Mesenchymal stem cell (in vitro differentiated cells and primary cell): ENCODE results near the gene KIF26A.
"Not testable (repeated sequence)": the region's sequence is repeated elsewhere in the genome, so short reads cannot be mapped to it uniquely, and the experiment has no call there.

Source experiments
- DNase-seq: peaks from one replicate; pipeline ENCODE4 v3.0.0-alpha.2; 2013
- H2AFZ ChIP-seq: one replicate; pipeline ENCODE4 v1.6.1; 2013; ENCODE audit warnings: low read depth, mild to moderate bottlenecking, control low read depth, inconsistent platforms, low read length, moderate library complexity
- H2AK5ac ChIP-seq: 2 replicates; pipeline ENCODE4 v1.6.1; 2013; ENCODE audit warnings: low read length, moderate library complexity, mild to moderate bottlenecking, inconsistent platforms; ENCODE audit not compliant: severe bottlenecking
- H2BK120ac ChIP-seq: one replicate; pipeline ENCODE4 v1.6.1; 2013; ENCODE audit warnings: low read depth, mild to moderate bottlenecking, inconsistent platforms, low read length, moderate library complexity
- H2BK12ac ChIP-seq, 2 experiments: one replicate each; pipeline ENCODE4 v1.6.1; 2013; ENCODE audit warnings: inconsistent platforms in 2 of 2, low read length in 2 of 2, mild to moderate bottlenecking in 2 of 2, moderate library complexity in 2 of 2, control low read depth in 1 of 2
- H2BK15ac ChIP-seq: one replicate; pipeline ENCODE4 v1.6.1; 2013; ENCODE audit warnings: mild to moderate bottlenecking, low read depth, inconsistent platforms; ENCODE audit not compliant: poor library complexity, severe bottlenecking
- H2BK5ac ChIP-seq: 2 replicates; pipeline ENCODE4 v1.6.1; 2013; ENCODE audit warnings: low read depth, mild to moderate bottlenecking, low read length, control low read depth, inconsistent platforms; ENCODE audit not compliant: poor library complexity, severe bottlenecking
- H3K14ac ChIP-seq, 2 experiments: one replicate each; pipeline ENCODE4 v1.6.1; 2013; ENCODE audit warnings: inconsistent platforms in 2 of 2, low read length in 2 of 2, control low read depth in 1 of 2, mild to moderate bottlenecking in 1 of 2, moderate library complexity in 1 of 2
- H3K18ac ChIP-seq, 2 experiments: one replicate each; pipeline ENCODE4 v1.6.1; 2013; ENCODE audit warnings: inconsistent platforms in 2 of 2, low read length in 2 of 2, control low read depth in 1 of 2, low read depth in 1 of 2, mild to moderate bottlenecking in 1 of 2
- H3K23ac ChIP-seq, 2 experiments: one replicate each; pipeline ENCODE4 v1.6.1; 2013; ENCODE audit warnings: inconsistent platforms in 2 of 2, low read length in 2 of 2, mild to moderate bottlenecking in 2 of 2, moderate library complexity in 2 of 2, control low read depth in 1 of 2
- H3K27ac ChIP-seq: 2 replicates; pipeline ENCODE4 v1.5.1; 2013; ENCODE audit warnings: mild to moderate bottlenecking, moderate library complexity, low read length, control low read depth, inconsistent platforms; ENCODE audit not compliant: poor library complexity, severe bottlenecking
- H3K27me3 ChIP-seq, 2 experiments: 2 replicates each; pipeline versions ENCODE4 v1.6.1 to v1.7.0; 2013; ENCODE audit warnings: low read length in 2 of 2, mild to moderate bottlenecking in 2 of 2, moderate library complexity in 2 of 2, control low read depth in 1 of 2, inconsistent platforms in 1 of 2; ENCODE audit not compliant: control insufficient read depth in 1 of 2, insufficient read depth in 1 of 2
- H3K36me3 ChIP-seq, 2 experiments: 2 replicates each; pipeline versions ENCODE4 v1.6.1 to v1.7.0; 2013; ENCODE audit warnings: low read length in 2 of 2, control low read depth in 1 of 2, inconsistent platforms in 1 of 2, low read depth in 1 of 2, mild to moderate bottlenecking in 1 of 2; ENCODE audit not compliant: insufficient read depth in 2 of 2, control insufficient read depth in 1 of 2
- H3K4ac ChIP-seq, 2 experiments: one replicate each; pipeline ENCODE4 v1.6.1; 2013; ENCODE audit warnings: inconsistent platforms in 2 of 2, low read length in 2 of 2, mild to moderate bottlenecking in 2 of 2, moderate library complexity in 2 of 2, control low read depth in 1 of 2, low read depth in 1 of 2
- H3K4me1 ChIP-seq: 2 replicates; pipeline ENCODE4 v1.6.1; 2013; ENCODE audit warnings: low read depth, low read length, control low read depth; ENCODE audit not compliant: control insufficient read depth, insufficient read depth
- H3K4me2 ChIP-seq: 2 replicates; pipeline ENCODE4 v1.6.1; 2013; ENCODE audit warnings: low read length, mild to moderate bottlenecking, inconsistent platforms; ENCODE audit not compliant: poor library complexity, severe bottlenecking
- H3K4me3 ChIP-seq, 2 experiments: 2 replicates each; pipeline versions ENCODE4 v1.5.1 to v1.7.0; 2013; ENCODE audit warnings: low read length in 2 of 2, mild to moderate bottlenecking in 2 of 2, control low read depth in 1 of 2, low read depth in 1 of 2; ENCODE audit not compliant: insufficient read depth in 1 of 2
- H3K79me1 ChIP-seq: replicated peaks from 2 replicates; pipeline ENCODE4 v1.6.1; 2013; ENCODE audit warnings: mild to moderate bottlenecking, control low read depth, low read length, inconsistent platforms; ENCODE audit not compliant: poor library complexity, severe bottlenecking
- H3K9ac ChIP-seq: 2 replicates; pipeline ENCODE4 v1.7.0; 2013; ENCODE audit warnings: mild to moderate bottlenecking, low read length, moderate library complexity
- H3K9me3 ChIP-seq: 2 replicates; pipeline ENCODE4 v1.7.0; 2013; ENCODE audit warnings: mild to moderate bottlenecking, low read length; ENCODE audit not compliant: control insufficient read depth
- H4K8ac ChIP-seq: one replicate; pipeline ENCODE4 v1.6.1; 2013; ENCODE audit warnings: inconsistent platforms, mild to moderate bottlenecking, low read length, moderate library complexity
- H4K91ac ChIP-seq: one replicate; pipeline ENCODE4 v1.6.1; 2013; ENCODE audit warnings: mild to moderate bottlenecking, low read length, inconsistent platforms
- WGBS: methylation state at CpG from one replicate; pipeline ENCODE4 v1.1.7; 2013; ENCODE audit warnings: mixed read lengths; 5-methylcytosine and 5-hydroxymethylcytosine counted together

KIF26A gene

DNA sequence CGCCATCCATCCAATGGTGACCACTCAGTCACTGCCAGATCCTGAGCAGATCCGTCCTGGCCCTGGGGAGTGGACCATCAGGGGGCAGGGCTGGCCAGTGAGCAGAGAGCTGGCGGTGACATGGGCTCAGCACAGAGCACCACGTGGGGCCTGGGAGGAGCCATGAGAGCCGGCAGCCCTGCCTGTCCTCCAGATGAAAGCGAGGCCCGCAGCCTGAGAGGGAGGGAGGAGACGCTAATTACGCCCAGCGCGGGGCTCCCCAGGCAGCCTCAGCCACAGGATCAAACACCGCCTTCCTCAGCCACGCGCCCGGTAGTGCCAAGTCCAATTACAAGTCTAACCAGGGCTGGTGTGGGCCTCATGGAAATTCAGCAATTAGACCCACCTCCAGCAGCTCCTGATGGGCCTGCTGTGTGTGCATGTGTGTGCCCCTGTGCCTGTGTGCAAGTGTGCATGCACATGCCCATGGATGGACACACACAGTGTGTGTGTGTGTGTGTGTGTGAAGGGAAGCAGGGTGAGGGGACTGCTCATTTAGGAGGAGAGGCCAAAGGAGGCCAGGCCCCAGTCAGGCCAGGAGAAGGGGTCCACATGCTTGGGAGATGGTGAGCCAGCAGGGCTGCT lies 68.0 kb downstream of the KIF26A start:
- no peak overlapping the region for H2BK12ac ChIP-seq
- no peak overlapping the region for H3K4me3 ChIP-seq
- no peak overlapping the region for H2BK5ac ChIP-seq
- DNase-seq, result peak; percentile 4
- no peaks in the 10 kb centered on the region for H3K79me1 ChIP-seq
- no peak overlapping the region for H3K9ac ChIP-seq
- no peaks in the 10 kb centered on the region for H3K36me3 ChIP-seq
- no peak overlapping the region for H3K27ac ChIP-seq
- H3K27me3 ChIP-seq, result no peaks in the 10 kb centered on the region
- no peaks in the 10 kb centered on the region for H3K9me3 ChIP-seq
- H4K8ac ChIP-seq, result no peak overlapping the region
- H2BK15ac ChIP-seq, result no peak overlapping the region
- H3K23ac ChIP-seq, result no peak overlapping the region
- H2AK5ac ChIP-seq, result no peak overlapping the region
- H4K91ac ChIP-seq, result no peak overlapping the region
- no peak overlapping the region for H3K4me2 ChIP-seq
- no peaks in the 10 kb centered on the region for H3K4me1 ChIP-seq
- H3K18ac ChIP-seq, result no peak overlapping the region
- H2BK120ac ChIP-seq, result no peak overlapping the region
- no peak overlapping the region for H2AFZ ChIP-seq
- 35% methylated on average over 15 of the region's 15 CpGs for WGBS
- no peak overlapping the region for H3K4ac ChIP-seq
- no peak overlapping the region for H3K14ac ChIP-seq

DNA sequence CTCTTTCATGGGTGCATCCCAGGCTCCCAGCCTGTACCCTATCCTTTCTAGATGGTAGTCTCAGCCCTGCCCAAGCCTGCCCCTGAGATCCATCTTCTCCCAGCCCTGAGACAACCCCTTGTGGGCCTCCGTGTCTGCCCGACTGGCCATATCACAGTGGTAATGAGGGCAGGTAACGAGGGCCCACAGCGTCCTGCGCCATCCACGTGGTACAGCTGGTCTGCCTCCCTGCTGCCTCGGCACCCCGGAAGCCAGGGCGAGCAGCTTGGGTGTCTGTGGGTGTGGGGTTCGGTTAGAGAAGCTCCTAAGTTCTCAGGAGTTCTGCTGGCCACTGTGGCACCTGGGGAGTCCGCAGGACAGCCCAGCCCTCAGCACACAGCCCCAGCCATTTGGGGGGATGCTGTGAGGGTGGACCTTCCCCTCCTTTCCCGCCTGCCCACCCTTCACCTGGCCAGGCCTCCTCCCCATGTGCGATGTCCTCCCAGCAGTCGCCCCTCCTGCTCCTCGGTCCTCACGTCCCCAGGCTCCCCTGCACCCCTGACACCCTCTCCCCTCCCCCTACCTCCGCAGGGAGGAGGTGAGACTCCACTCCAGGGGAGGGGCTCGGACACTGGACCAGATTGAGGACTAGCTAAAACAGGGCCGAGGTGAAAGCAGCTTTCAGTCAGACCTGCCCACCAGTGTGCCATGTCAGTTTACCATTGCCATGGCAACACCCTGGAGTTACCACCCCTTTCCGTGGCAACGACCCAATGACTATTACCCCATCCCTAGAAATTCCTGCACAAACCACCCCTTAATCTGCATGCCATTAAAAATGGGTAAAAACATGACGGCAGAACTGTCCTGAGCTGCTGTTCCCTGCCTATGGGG lies 69.0 kb downstream of the KIF26A start:
- 79% methylated on average over 22 of the region's 22 CpGs for WGBS
- no peak overlapping the region for H3K4ac ChIP-seq
- H3K79me1 ChIP-seq, result no peaks in the 10 kb centered on the region

DNA sequence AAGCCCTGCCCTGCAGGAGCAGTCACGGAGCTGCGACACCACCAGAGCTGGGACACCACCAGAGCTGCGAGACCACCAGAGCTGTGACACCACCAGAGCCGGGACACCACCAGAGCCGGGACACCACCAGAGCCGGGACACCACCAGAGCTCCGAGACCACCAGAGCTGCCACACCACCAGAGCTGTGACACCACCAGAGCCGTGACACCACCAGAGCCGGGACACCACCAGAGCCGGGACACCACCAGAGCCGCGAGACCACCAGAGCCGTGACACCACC lies 69.6 kb downstream of the KIF26A start:
- not testable (repeated sequence) for H4K91ac ChIP-seq, H3K36me3 ChIP-seq, H3K4me2 ChIP-seq, DNase-seq, H3K23ac ChIP-seq, H4K8ac ChIP-seq, H3K4ac ChIP-seq, H2AFZ ChIP-seq, H2BK12ac ChIP-seq, H2BK15ac ChIP-seq, H3K14ac ChIP-seq, H2BK5ac ChIP-seq, H2BK120ac ChIP-seq, H3K18ac ChIP-seq, H3K4me3 ChIP-seq, H3K27me3 ChIP-seq, H3K9me3 ChIP-seq, H3K79me1 ChIP-seq, H3K9ac ChIP-seq, H2AK5ac ChIP-seq, H3K27ac ChIP-seq, H3K4me1 ChIP-seq
- 82% methylated on average over 10 of the region's 13 CpGs for WGBS

More for the DNA sequence above, 69.0 kb downstream of the KIF26A start:
- Histone ChIP-seq H4K91ac (no peak overlapping the region), H3K23ac (no peak overlapping the region), H3K4me2 (no peak overlapping the region), H3K27me3 (no peaks in the 10 kb centered on the region), H3K27ac (no peak overlapping the region), H3K36me3 (no peaks in the 10 kb centered on the region), H3K9me3 (no peaks in the 10 kb centered on the region), H3K4me3 (no peak overlapping the region), H3K14ac (no peak overlapping the region), H2BK12ac (no peak overlapping the region), H3K9ac (no peak overlapping the region), H3K4me1 (no peaks in the 10 kb centered on the region), H2AK5ac (no peak overlapping the region), H3K18ac (no peak overlapping the region), H4K8ac (no peak overlapping the region), H2BK120ac (no peak overlapping the region), H2AFZ (no peak overlapping the region), H2BK5ac (no peak overlapping the region), H2BK15ac (no peak overlapping the region)
- no peak for DNase-seq

DNA sequence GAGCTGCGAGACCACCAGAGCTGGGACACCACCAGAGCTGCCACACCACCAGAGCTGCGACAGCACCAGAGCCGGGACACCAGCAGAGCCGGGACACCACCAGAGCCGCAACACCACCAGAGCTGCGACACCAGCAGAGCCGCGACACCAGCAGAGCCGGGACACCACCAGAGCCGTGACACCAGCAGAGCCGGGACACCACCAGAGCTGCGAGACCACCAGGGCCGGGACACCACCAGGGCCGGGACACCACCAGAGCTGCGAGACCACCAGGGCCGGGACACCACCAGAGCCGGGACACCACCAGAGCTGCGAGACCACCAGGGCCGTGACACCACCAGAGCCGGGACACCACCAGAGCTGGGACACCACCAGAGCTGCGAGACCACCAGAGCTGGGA lies 69.9 kb downstream of the KIF26A start:
- not testable (repeated sequence) for H3K27ac ChIP-seq, H3K9me3 ChIP-seq, H4K91ac ChIP-seq, H4K8ac ChIP-seq, H3K23ac ChIP-seq, H2BK5ac ChIP-seq, H2BK15ac ChIP-seq, H3K4me3 ChIP-seq, H3K36me3 ChIP-seq, H2AK5ac ChIP-seq, H3K79me1 ChIP-seq, H3K4ac ChIP-seq, H3K27me3 ChIP-seq, H3K4me2 ChIP-seq, H3K9ac ChIP-seq, H2AFZ ChIP-seq, H3K18ac ChIP-seq, H2BK120ac ChIP-seq, H3K4me1 ChIP-seq, H2BK12ac ChIP-seq, DNase-seq, H3K14ac ChIP-seq
- WGBS, result 81% methylated on average over 18 of the region's 21 CpGs
